Measurements from ENCODE around the gene IL17RD. TPM values are rescaled to one million over a fixed set of nuclear protein-coding genes. Genes with fewer than 3 reads are reported as not detected.

IL17RD gene
- total and polyA plus RNA-seq, 2 of the 13 experiments (the other 11 are each of a cell fraction or from before 2014, with no cell fraction given): 0.28 to 0.31 TPM

- WGBS (ENCODE audit: low lambda C conversion rate): 90% methylated on average over 2 of the region's 4 CpGs
- H4K20me1 ChIP-seq (ENCODE audit: insufficient read depth, low read length): no peaks in the 10 kb centered on the region
- in situ Hi-C loops (cut with HindIII; ENCODE audit: extremely low pct_ligation_motif_present, low pct_unique_long_range_greater_than_20kb): no loop called here
- H3K4me2 ChIP-seq (ENCODE audit: low read depth, low read length): no peak overlapping the region
- H3K9me3 ChIP-seq (ENCODE audit: low read length): no peaks in the 10 kb centered on the region
- FAIRE-seq (no peak), DNase-seq (ENCODE audit: low spot score) (no peak), ATAC-seq (no peak)
- no peak overlapping the region for H2AFZ ChIP-seq (ENCODE audit: low read length)
- no peaks in the 10 kb centered on the region for H3K27me3 ChIP-seq (ENCODE audit: control insufficient read depth in 1 of 2, insufficient read depth in 2 of 2, low read length in 2 of 2)
- H3K79me2 ChIP-seq (ENCODE audit: insufficient read depth, low read length): peaks cover 2% of the 10 kb centered on the region
- intact Hi-C loops (cut with micrococcal nuclease; ENCODE audit: unreplicated experiment): no loop called here
- no peak overlapping the region for H3K9ac ChIP-seq (ENCODE audit: insufficient read depth, low read depth, low read length)
- BruUV-seq (replicated peaks): no TSS peak
- no peaks in the 10 kb centered on the region for H3K36me3 ChIP-seq (replicated peaks in 1 of 2; ENCODE audit: control insufficient read depth in 1 of 2, insufficient read depth in 2 of 2, low read length in 2 of 2)
- no peak overlapping the region for H3K27ac ChIP-seq (ENCODE audit: extremely low read length, insufficient read depth, low read length)
- ChIA-PET CTCF (ENCODE audit: low intra/inter-chr PET ratio, low total read pairs) (no interaction called here), POLR2A (no interaction called here)
- no peak overlapping the region for H3K4me3 ChIP-seq (replicated peaks in 1 of 3; ENCODE audit: insufficient read depth in 1 of 3, low read depth in 2 of 3, low read length in 3 of 3)
- H3K4me1 ChIP-seq (ENCODE audit: insufficient read depth, low read length): peaks cover 34% of the 10 kb centered on the region
- TF ChIP-seq, protein P1, sequence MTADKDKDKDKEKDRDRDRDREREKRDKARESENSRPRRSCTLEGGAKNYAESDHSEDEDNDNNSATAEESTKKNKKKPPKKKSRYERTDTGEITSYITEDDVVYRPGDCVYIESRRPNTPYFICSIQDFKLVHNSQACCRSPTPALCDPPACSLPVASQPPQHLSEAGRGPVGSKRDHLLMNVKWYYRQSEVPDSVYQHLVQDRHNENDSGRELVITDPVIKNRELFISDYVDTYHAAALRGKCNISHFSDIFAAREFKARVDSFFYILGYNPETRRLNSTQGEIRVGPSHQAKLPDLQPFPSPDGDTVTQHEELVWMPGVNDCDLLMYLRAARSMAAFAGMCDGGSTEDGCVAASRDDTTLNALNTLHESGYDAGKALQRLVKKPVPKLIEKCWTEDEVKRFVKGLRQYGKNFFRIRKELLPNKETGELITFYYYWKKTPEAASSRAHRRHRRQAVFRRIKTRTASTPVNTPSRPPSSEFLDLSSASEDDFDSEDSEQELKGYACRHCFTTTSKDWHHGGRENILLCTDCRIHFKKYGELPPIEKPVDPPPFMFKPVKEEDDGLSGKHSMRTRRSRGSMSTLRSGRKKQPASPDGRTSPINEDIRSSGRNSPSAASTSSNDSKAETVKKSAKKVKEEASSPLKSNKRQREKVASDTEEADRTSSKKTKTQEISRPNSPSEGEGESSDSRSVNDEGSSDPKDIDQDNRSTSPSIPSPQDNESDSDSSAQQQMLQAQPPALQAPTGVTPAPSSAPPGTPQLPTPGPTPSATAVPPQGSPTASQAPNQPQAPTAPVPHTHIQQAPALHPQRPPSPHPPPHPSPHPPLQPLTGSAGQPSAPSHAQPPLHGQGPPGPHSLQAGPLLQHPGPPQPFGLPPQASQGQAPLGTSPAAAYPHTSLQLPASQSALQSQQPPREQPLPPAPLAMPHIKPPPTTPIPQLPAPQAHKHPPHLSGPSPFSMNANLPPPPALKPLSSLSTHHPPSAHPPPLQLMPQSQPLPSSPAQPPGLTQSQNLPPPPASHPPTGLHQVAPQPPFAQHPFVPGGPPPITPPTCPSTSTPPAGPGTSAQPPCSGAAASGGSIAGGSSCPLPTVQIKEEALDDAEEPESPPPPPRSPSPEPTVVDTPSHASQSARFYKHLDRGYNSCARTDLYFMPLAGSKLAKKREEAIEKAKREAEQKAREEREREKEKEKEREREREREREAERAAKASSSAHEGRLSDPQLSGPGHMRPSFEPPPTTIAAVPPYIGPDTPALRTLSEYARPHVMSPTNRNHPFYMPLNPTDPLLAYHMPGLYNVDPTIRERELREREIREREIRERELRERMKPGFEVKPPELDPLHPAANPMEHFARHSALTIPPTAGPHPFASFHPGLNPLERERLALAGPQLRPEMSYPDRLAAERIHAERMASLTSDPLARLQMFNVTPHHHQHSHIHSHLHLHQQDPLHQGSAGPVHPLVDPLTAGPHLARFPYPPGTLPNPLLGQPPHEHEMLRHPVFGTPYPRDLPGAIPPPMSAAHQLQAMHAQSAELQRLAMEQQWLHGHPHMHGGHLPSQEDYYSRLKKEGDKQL (CRISPR knock-in tag; IDR thresholded peaks at IDR 0.05; ENCODE audit: low read depth): no peak
- TF ChIP-seq, protein P2, sequence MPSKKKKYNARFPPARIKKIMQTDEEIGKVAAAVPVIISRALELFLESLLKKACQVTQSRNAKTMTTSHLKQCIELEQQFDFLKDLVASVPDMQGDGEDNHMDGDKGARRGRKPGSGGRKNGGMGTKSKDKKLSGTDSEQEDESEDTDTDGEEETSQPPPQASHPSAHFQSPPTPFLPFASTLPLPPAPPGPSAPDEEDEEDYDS (CRISPR knock-in tag; IDR thresholded peaks at IDR 0.05): no peak
- no peak for TF ChIP-seq HDAC6 (IDR thresholded peaks at IDR 0.05; ENCODE audit: low read depth, low read length)
- TF ChIP-seq ZNF737 (CRISPR knock-in tag; IDR thresholded peaks at IDR 0.05; ENCODE audit: borderline replicate concordance): no peak
- no peak for TF ChIP-seq ELF1 (CRISPR knock-in tag; IDR thresholded peaks at IDR 0.05)
- TF ChIP-seq, protein P3, sequence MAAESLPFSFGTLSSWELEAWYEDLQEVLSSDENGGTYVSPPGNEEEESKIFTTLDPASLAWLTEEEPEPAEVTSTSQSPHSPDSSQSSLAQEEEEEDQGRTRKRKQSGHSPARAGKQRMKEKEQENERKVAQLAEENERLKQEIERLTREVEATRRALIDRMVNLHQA (CRISPR knock-in tag; IDR thresholded peaks at IDR 0.05): no peak
- no peak for TF ChIP-seq ZHX2 (IDR thresholded peaks at IDR 0.05; ENCODE audit: low read depth)
- no peak for TF ChIP-seq ZHX2 (CRISPR knock-in tag; IDR thresholded peaks at IDR 0.05; ENCODE audit: borderline replicate concordance)
- no peak for TF ChIP-seq ZNF558 (CRISPR knock-in tag; IDR thresholded peaks at IDR 0.05; ENCODE audit: borderline replicate concordance)
- no peak for TF ChIP-seq KMT2B (CRISPR knock-in tag; IDR thresholded peaks at IDR 0.05)
- no peak for TF ChIP-seq NBN (conservative IDR thresholded peaks at IDR 0.05)
- TF ChIP-seq SNAPC2 (CRISPR knock-in tag; IDR thresholded peaks at IDR 0.05): no peak
Observed at GRCh38 chr3:57048728-57049127, 116.4 kb downstream of the IL17RD start.

All from HepG2 (cell line).